Measurements from ENCODE around the gene LPP.

The LPP gene

DNA sequence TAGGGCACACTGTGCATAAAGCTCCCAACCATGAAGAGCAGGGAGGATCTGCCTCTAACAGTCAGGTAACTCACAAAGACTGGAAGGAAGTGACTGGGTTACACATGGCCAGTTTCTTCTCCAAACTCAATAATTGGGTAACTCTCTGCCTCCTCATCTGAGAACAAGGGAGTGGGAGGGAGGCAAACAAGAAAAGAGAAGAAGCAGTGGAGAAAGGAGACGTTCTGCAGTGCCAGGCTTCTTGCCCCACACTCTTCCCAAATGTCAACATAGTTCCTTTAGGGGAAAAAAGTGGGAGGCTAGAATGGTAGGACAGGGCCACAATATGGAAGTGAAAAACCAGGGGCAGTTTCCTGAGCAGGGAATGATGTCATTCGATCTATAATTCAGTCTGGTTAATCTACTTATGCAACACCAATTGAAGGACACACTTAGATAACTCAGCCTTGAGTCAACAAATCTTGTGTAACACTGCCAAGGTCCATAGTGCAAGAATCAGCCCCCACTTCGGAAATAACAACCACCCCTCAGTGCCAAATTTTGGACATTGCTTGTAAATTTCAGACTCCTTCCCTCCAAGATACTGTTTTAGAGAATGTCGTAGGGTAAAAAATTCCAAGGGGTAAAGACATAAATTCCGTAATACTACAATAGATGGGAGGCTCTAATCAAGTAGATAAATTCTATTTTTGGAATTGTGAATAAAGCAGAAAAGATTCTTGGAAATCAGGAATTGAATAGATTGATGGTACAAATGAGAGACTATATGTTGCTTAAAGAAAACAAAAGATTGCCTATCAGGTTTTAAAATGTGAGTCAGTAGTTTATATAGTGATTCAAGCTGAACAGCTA is 143.0 kb downstream of the LPP start:
- Mint-ChIP-seq H3K36me3 (ENCODE audit: low read depth) (peaks cover 11% of the 10 kb centered on the region), H3K4me3 (no peak overlapping the region), H3K27me3 (no peaks in the 10 kb centered on the region), H3K4me1 (ENCODE audit: low read depth) (peaks cover 88% of the 10 kb centered on the region), H3K9me3 (peaks cover 2% of the 10 kb centered on the region), H3K27ac (peak overlapping the region; percentile 79)
- DNase-seq = no peak

DNA sequence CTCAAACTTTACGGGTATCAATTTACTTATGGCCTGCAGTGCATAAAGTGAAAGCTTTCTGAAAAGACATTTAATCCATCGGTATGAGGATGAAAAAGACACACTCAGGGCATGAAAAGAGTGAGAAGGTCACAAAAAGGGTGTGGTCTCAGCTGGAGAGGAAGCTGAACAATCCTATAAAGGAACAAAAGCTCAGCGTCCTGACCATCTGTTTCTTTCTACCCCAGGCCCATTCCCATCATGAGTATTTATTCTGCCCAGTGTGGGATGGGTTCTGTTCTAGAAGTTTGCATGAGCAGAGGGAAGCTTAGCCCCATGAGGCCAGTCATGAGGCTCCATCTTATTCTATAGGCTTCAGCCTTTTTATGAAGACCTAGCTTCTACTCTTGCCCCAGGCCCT is 144.6 kb downstream of the LPP start:
- Mint-ChIP-seq H3K4me1 (ENCODE audit: low read depth) (peaks cover 89% of the 10 kb centered on the region), H3K4me3 (peak overlapping the region; percentile 51), H3K27ac (peak overlapping the region; percentile 97), H3K27me3 (no peaks in the 10 kb centered on the region), H3K9me3 (peaks cover 2% of the 10 kb centered on the region), H3K36me3 (ENCODE audit: low read depth) (peaks cover 15% of the 10 kb centered on the region)
- DNase-seq = no peak

DNA sequence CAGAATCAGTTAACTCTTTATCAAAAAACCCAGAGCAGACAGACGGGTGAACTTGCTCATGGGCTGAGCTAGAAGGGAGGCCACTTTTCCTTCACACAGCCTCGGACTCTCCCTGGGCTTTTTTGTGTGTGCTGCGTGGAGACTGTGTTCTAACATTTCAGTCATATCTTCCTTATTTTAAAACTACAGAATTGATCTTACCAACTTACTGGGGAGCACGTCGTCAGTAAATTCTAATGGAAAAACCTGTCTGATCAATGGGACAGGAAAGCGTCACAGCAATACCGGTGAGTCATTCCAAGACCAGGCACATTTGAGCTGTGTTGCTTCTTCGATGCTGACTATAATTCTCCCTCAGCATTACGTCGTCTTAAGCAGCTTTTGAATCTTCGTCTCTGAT is 145.1 kb downstream of the LPP start:
- Mint-ChIP-seq H3K27ac (peak overlapping the region; percentile 97), H3K27me3 (no peaks in the 10 kb centered on the region), H3K36me3 (ENCODE audit: low read depth) (peaks cover 15% of the 10 kb centered on the region), H3K4me1 (ENCODE audit: low read depth) (peaks cover 86% of the 10 kb centered on the region), H3K4me3 (peak overlapping the region; percentile 51), H3K9me3 (peaks cover under 1% of the 10 kb centered on the region)
- DNase-seq = no peak

DNA sequence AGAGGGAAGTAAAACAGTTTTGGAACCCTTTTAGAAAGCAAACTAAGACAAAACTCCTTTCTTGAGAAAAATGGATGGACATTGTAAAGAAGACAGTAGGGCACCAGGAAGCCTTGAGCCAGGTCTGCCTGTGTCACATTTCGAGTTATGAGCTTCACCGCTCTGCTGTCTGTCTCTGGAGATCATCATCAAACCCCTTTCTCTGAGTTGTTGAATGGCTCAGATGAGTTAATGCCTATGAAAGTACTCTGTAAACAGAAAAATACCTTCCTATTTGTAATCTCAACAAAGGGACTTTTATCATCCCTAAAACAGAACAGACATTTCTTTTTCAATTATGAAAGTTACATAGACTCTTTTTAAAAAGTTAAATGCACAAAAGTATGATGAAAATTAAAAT is 145.8 kb downstream of the LPP start:
- Mint-ChIP-seq H3K27ac (peak overlapping the region; percentile 97), H3K36me3 (ENCODE audit: low read depth) (peaks cover 15% of the 10 kb centered on the region), H3K9me3 (no peaks in the 10 kb centered on the region), H3K4me1 (ENCODE audit: low read depth) (peaks cover 81% of the 10 kb centered on the region), H3K27me3 (no peaks in the 10 kb centered on the region), H3K4me3 (peak overlapping the region; percentile 51)
- no peak for DNase-seq

DNA sequence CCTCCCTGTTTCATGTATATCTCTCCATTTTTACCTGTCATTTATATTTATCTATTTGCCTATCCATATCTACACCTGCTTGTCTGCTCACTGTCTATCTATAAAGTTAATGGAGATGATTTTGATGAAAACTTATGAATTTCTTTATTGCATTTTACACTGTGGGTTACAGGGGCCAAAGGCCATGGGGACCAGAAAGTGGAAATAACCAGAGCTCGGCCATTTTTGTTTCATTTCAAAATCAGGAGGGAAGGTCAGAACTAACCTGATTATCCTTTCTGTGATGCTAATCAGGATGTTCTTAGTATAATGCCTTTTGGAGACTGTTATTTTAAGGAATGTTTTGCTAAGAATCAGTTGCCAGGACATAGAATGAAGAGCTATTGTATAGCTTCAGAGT is 147.2 kb downstream of the LPP start:
- DNase-seq = no peak
- Mint-ChIP-seq H3K36me3 (ENCODE audit: low read depth) (peaks cover 22% of the 10 kb centered on the region), H3K4me1 (ENCODE audit: low read depth) (peaks cover 66% of the 10 kb centered on the region), H3K9me3 (no peaks in the 10 kb centered on the region), H3K27me3 (no peaks in the 10 kb centered on the region), H3K4me3 (no peak overlapping the region), H3K27ac (peak overlapping the region; percentile 39)

DNA sequence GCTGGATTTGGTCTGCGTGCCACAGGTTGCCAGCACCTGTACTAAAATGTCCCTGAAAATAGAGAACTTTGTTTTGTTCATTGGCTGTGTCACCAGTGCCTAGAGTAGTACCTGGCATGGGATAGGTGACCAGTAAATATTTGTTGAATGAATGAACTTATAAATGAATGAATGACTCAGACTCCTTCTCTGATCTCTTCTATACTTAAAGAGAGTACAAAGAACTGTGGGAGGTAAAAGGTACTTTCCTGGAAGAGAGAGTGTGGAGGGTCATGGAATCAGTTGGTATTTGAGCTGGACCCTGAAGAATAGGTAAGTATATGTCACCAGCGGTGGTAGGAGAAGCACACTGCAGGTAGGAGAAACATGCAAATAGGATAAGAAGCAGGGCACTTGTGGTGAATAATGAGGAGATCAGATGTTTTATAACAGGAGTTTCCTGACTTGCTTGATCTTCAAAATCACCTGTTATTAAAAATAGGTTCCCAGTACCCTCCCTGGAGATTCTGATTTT is 149.4 kb downstream of the LPP start:
- Mint-ChIP-seq H3K36me3 (ENCODE audit: low read depth) (peaks cover 26% of the 10 kb centered on the region), H3K9me3 (no peaks in the 10 kb centered on the region), H3K27ac (no peak overlapping the region), H3K27me3 (no peaks in the 10 kb centered on the region), H3K4me3 (no peak overlapping the region), H3K4me1 (ENCODE audit: low read depth) (peaks cover 53% of the 10 kb centered on the region)
- no peak for DNase-seq

DNA sequence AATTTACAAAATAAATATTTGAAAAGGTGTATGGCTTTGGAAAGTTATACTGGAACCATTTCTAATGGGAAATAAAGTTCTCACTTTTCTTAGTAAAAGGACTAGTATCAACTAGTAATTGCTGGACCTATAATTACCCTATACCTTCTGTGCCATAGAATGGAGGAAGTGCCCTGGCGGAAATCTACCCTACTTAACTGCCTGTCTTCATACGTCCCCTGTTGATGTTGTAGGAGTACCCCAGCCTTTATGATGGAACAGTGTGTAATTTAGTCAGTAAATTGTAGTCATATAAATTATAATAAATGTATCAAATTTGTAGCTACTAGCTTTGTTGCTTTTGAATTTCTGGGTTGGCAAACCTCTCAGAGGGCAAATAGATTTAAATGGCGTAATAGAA is 149.9 kb downstream of the LPP start:
- Mint-ChIP-seq H3K4me3 (no peak overlapping the region), H3K9me3 (no peaks in the 10 kb centered on the region), H3K27me3 (no peaks in the 10 kb centered on the region), H3K36me3 (ENCODE audit: low read depth) (peaks cover 26% of the 10 kb centered on the region), H3K4me1 (ENCODE audit: low read depth) (peaks cover 53% of the 10 kb centered on the region), H3K27ac (no peak overlapping the region)
- DNase-seq = no peak

DNA sequence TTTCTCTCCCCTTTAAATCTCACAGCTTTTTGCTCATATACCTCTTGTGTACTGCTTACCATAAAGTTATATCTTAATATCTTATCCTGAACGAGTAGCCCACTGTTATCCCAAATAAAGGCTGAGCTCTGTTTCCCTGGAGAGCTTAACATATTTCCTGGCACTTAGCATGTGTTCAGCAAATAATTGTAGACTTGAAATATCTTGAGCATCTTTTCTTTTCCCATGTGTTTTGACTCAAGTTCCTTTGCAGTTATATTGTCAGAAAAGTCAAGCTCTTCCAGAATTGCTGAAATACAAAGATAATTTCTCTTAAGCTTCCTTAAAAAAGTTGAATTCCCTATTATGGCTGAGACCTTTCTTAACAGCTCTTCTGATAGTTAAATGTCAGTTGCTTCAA is 150.5 kb downstream of the LPP start:
- no peak overlapping the region for H3K27ac Mint-ChIP-seq
- DNase-seq = no peak
- no peaks in the 10 kb centered on the region for H3K27me3 Mint-ChIP-seq
- peaks cover 53% of the 10 kb centered on the region for H3K4me1 Mint-ChIP-seq (ENCODE audit: low read depth)
- peaks cover 28% of the 10 kb centered on the region for H3K36me3 Mint-ChIP-seq (ENCODE audit: low read depth)
- H3K4me3 Mint-ChIP-seq = no peak overlapping the region
- no peaks in the 10 kb centered on the region for H3K9me3 Mint-ChIP-seq

DNA sequence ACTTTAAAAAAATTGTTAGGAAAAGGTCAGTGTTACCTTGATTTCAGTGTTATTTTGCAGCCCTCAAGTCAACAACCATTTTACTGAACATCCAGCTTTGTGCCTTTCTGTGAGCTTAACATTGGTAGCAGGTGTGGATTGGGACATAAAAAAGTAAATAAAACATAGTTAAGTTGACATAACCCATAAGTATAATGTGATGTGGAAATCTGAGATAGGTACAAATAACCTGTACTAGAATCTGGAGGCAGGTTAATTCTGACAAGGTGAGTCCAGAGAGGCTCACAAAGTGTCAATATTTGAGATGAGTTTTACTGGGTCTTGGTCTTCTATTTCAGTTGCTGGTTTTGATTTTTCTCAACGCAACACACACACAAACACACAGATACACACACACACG is 151.3 kb downstream of the LPP start:
- H3K27ac Mint-ChIP-seq = no peak overlapping the region
- no peak for DNase-seq
- H3K4me1 Mint-ChIP-seq (ENCODE audit: low read depth) = peaks cover 57% of the 10 kb centered on the region
- H3K4me3 Mint-ChIP-seq = no peak overlapping the region
- H3K9me3 Mint-ChIP-seq = peaks cover 1% of the 10 kb centered on the region
- H3K36me3 Mint-ChIP-seq (ENCODE audit: low read depth) = peaks cover 32% of the 10 kb centered on the region
- H3K27me3 Mint-ChIP-seq = no peaks in the 10 kb centered on the region

DNA sequence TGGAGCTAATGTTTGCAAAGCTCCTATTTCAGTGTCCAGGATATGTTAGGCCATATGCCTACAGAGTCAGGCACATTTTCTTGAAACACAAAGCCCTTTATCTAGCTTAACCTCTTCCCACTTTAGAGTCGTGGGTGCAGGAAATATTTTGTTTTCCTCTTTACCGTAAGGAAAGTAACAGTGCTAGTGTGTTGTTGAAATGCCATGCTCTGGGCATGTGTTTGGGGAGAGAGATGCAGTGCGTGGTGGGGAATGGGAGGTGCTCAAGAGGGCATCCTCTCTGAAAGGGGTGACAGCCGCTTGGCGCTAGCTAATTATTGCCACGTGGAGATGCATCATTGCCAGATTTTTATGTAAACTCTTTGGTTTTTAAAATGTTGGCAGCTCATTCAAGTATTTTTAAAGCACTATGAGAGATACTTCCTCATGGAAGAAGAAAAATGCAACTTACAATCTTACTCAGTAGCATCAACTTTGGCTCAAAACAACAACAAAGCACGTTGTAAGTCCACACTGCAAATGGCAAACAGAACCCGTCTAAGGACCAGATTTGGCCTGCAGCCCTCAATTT is 152.6 kb downstream of the LPP start:
- Mint-ChIP-seq H3K4me1 (ENCODE audit: low read depth) (peaks cover 54% of the 10 kb centered on the region), H3K27ac (no peak overlapping the region), H3K9me3 (peaks cover 5% of the 10 kb centered on the region)

DNA sequence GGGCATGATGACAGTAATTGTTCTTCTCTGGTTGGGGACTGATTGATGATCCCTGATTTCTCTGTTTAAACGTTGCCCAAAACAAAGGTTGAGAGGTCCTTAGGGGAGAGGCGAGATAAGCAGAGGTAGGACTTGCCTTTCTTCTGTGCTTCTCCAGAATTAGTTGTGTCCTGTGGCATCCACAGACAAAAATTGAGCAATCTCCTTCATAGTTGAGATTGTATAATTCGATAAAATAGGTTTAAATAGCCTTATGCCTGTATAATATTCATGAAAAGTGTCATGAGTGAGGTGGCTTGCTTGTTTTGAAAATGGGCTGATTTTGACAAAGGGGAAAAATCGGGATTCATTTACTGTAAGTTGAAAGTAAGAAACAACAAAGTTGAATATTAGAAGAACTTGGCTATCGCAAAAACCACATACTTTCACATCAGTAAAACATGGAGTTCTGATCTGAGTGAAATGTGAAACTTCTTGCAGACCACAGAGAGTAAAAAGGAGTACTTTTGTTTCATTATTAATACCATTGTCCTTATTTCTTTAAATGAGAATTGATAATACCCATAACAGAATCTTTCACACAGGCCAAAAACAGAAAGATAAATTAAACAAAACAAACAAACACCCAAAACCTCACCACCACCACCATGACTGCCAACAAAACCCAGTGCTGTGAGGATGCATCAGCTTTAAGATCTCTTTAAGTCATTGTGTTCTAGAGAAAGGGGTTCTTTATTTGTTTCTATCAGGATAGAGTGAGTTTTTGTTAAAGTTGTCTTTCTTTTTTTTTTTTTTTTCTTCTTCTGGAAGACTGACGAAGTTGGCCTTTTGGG is 155.7 kb downstream of the LPP start:
- Mint-ChIP-seq H3K36me3 (ENCODE audit: low read depth) (peaks cover 32% of the 10 kb centered on the region), H3K9me3 (peaks cover 5% of the 10 kb centered on the region), H3K4me1 (ENCODE audit: low read depth) (peaks cover 33% of the 10 kb centered on the region), H3K27me3 (no peaks in the 10 kb centered on the region), H3K27ac (peak overlapping the region; percentile 94), H3K4me3 (peak overlapping the region; percentile 13)
- DNase-seq = no peak

More for the DNA sequence above, 152.6 kb downstream of the LPP start:
- no peak overlapping the region for H3K4me3 Mint-ChIP-seq
- H3K27me3 Mint-ChIP-seq = no peaks in the 10 kb centered on the region
- peaks cover 37% of the 10 kb centered on the region for H3K36me3 Mint-ChIP-seq (ENCODE audit: low read depth)
- DNase-seq = no peak

DNA sequence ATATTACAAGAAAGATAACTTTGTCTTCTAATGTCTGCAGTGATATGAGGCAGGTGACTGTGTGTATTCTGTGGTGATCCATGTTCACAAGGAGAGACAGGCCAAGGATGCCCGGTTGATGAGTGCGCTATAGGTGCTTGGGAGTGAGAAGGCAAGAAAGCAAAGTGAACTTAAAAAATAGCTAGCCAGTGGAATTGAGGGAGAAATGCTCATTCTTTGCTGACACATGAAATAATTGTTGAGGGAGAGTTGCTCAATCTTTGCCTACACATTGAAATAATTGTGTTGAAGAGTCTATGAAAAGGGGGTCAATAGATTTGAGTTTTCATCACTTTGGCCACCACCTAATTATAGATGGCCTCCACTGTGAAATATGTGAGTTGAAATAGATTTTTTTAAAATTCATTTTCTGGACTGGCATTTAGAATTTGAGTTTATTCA is 156.3 kb downstream of the LPP start:
- Mint-ChIP-seq H3K27me3 (no peaks in the 10 kb centered on the region), H3K9me3 (peaks cover 5% of the 10 kb centered on the region), H3K36me3 (ENCODE audit: low read depth) (peaks cover 31% of the 10 kb centered on the region), H3K27ac (peak overlapping the region; percentile 94), H3K4me1 (ENCODE audit: low read depth) (peaks cover 33% of the 10 kb centered on the region), H3K4me3 (peak overlapping the region; percentile 11)
- no peak for DNase-seq

DNA sequence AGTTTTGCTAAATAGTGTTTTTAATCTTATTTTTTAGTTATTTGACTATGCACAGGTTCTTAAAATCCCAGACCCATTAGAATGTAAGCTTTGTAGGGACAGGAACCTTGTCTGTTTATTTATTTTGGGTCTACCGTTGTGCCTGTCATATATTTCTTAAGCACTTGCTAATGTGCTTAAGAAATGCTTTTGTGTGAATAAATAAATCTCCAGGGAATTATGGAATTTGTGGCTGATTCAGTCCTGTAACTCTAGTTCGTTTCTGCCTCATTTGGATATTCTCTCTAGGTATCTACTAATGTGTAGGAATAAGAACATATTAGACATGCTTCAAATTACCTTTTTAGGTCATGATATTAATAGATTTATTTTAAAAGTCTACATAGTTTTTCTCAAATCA is 161.6 kb downstream of the LPP start:
- Mint-ChIP-seq H3K27me3 (no peaks in the 10 kb centered on the region), H3K27ac (no peak overlapping the region), H3K36me3 (ENCODE audit: low read depth) (peaks cover 15% of the 10 kb centered on the region), H3K4me1 (ENCODE audit: low read depth) (peaks cover 34% of the 10 kb centered on the region), H3K4me3 (no peak overlapping the region), H3K9me3 (peaks cover 2% of the 10 kb centered on the region)
- no peak for DNase-seq

DNA sequence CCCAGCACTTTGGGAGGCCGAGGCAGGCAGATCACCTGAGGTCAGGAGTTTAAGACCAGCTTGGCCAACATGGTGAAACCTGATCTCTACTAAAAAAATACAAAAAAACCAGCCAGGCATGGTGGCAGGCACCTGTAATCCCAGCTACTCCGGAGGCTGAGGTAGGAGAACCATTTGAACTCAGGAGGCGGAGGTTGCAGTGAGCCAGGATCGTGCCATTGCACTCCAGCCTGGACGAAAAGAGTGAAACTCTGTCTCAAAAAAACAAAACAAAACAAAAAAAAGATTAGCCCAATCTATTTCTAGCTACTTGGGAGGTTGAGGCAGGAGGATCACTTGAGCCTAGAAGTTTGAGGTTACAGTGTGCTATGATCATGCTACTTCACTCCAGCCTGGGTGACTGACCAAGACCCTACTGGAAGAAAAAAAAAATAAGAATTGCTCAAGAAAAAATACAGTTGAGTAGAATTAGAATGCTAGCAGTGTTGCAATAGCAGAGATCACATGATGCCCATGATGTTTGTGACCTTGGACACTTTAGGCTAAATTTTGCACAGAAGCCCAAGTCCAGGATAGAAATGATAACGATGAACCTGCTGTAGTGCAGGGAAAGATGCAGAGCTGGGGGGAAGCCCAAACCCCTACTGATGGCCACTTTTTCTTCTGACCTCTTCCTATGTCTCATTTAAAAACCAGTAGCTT is 162.2 kb downstream of the LPP start:
- H3K9me3 Mint-ChIP-seq = peaks cover under 1% of the 10 kb centered on the region
- no peak for DNase-seq
- H3K4me1 Mint-ChIP-seq (ENCODE audit: low read depth) = peaks cover 37% of the 10 kb centered on the region
- H3K4me3 Mint-ChIP-seq = no peak overlapping the region
- no peaks in the 10 kb centered on the region for H3K27me3 Mint-ChIP-seq
- H3K36me3 Mint-ChIP-seq (ENCODE audit: low read depth) = peaks cover 13% of the 10 kb centered on the region
- peak overlapping the region; percentile 58 for H3K27ac Mint-ChIP-seq

Data from activated T-cell treated with anti-CD3 and anti-CD28 coated beads, Interleukin-2, amount 50 U/mL, for 24 hours (primary cell).